H1 (cell line): Measurements from ENCODE around the gene HEXIM1. TPM values are rescaled to one million over a fixed set of nuclear protein-coding genes. Genes with fewer than 3 reads are reported as not detected.

ENCODE experiments used
- CHD7 ChIP-seq: fragments of 300-600 bp; sonication (generic); IDR thresholded peaks from 2 replicates; pipeline ENCODE4 v1.7.1; 2012; ENCODE audit warnings: low read length, moderate library complexity, mild to moderate bottlenecking, inconsistent platforms; ENCODE audit not compliant: insufficient replicate concordance
- CTBP2 ChIP-seq: IDR thresholded peaks from 2 replicates; pipeline ENCODE4 v1.7.0; 2011; ENCODE audit warnings: borderline replicate concordance, mild to moderate bottlenecking, moderate library complexity, mixed read lengths, low read length; ENCODE audit not compliant: insufficient read depth, insufficient read length
- GABPA ChIP-seq: IDR thresholded peaks from 2 replicates; pipeline ENCODE4 v1.6.1; 2011; ENCODE audit warnings: mild to moderate bottlenecking, low read length, moderate library complexity, borderline replicate concordance; ENCODE audit not compliant: insufficient read depth
- JUN ChIP-seq: IDR thresholded peaks from 2 replicates; pipeline ENCODE4 v1.6.1; 2011; ENCODE audit warnings: low read depth, mild to moderate bottlenecking, improper control_type of control experiment, low read length
- KDM1A ChIP-seq: fragments of 200-600, 300-600 bp; sonication (generic); IDR thresholded peaks from 2 replicates; pipeline ENCODE4 v1.7.1; 2016; ENCODE audit warnings: mild to moderate bottlenecking, low read length, borderline replicate concordance
- RAD21 ChIP-seq, 2 experiments: IDR thresholded peaks in 1 of 2; conservative IDR thresholded peaks in 1 of 2; 2 replicates each; pipeline ENCODE4 v1.6.1; 2011; ENCODE audit warnings: low read depth in 2 of 2, low read length in 2 of 2, improper control_type of control experiment in 1 of 2, inconsistent platforms in 1 of 2, mild to moderate bottlenecking in 1 of 2, moderate library complexity in 1 of 2
- TBP ChIP-seq: IDR thresholded peaks from 2 replicates; pipeline ENCODE4 v1.6.1; 2011; ENCODE audit warnings: low read depth, low read length, improper control_type of control experiment
- ZNF274 ChIP-seq: IDR thresholded peaks from 2 replicates; pipeline ENCODE4 v1.7.0; 2012; ENCODE audit warnings: low read length, borderline replicate concordance; ENCODE audit errors: extremely low read depth
- polyA plus RNA-seq, 7 experiments: library from polyadenylated mRNA; depleted of rRNA in 3 of 7; stranded (reverse) in 5 of 7; unstranded in 2 of 7; fragments of >200 nt in 5 of 7; fragments of 200-250 nt in 2 of 7; gene quantifications; 1 replicate in 5 of 7; 2 replicates in 1 of 7; 4 replicates in 1 of 7; pipeline versions ENCODE4 v1.2.1 to v1.2.3, GENCODE V29; 2011 to 2013; ENCODE audit warnings: missing spikeins in 2 of 7, mixed read lengths in 2 of 7
- total RNA-seq: library from RNA; stranded (reverse); fragmentation: NEBNext Ultra II Directional; extraction: Animal tissue kit (Norgen Biotek cat#: 25700); gene quantifications from 2 replicates; pipeline ENCODE4 v1.2.1, GENCODE V29; 2021

Gene HEXIM1
- total and polyA plus RNA-seq, 2 of the 8 experiments (the other 6 are each of a cell fraction or from before 2014, with no cell fraction given): 9.1 to 38.3 TPM

- TF ChIP-seq RAD21 (IDR thresholded peaks at IDR 0.05 in 1 of 2, conservative IDR thresholded peaks at IDR 0.05 in 1 of 2; ENCODE audit: low read depth in 2 of 2, low read length in 2 of 2) (peak; percentile 24 to 48; a peak in 3 of 4 replicates), TBP (peak; percentile 69; the same call in 1 of the 2 replicates), ZNF274 (no peak), KDM1A (no peak), GABPA (peak; percentile 39; the same call in 1 of the 2 replicates), CTBP2 (no peak), JUN (no peak), CHD7 (no peak)
These were observed 12.4 kb downstream of the HEXIM1 start (continued) for GRCh38 chr17:45160447-45161287.
